Caco-2 (cell line): ENCODE data around the gene HCN3. TPM values are rescaled to one million over a fixed set of nuclear protein-coding genes. Genes with fewer than 3 reads are reported as not detected.
A peak's percentile ranks its signal among the peaks of the same experiment; 100 is the strongest.

Experiments
- BruUV-seq: library from RNA; stranded (reverse); fragments of 400-500 nt; replicated peaks from 2 replicates; lab custom pipeline; 2021; lab: Mats Ljungman, UMichigan
- CTCF ChIA-PET: fragments of 300-600 bp; sonication (Branson Sonifier 250); formaldehyde crosslinking; loops from one replicate; lab custom pipeline; 2022; ENCODE audit warnings: antibody characterized with exemption; lab: Charles Lee
- POLR2A ChIA-PET: fragments of 300-600 bp; sonication (Branson Sonifier 250); formaldehyde crosslinking; loops from one replicate; lab custom pipeline; 2022; ENCODE audit warnings: antibody characterized with exemption; lab: Charles Lee
- DNase-seq, 2 experiments: peaks; one replicate each; pipeline versions ENCODE4 v3.0.0 to v3.0.0-alpha.2; 2020 to 2022
- H3K27me3 ChIP-seq: replicated peaks from 2 replicates; pipeline ENCODE4 v1.6.0; 2011; ENCODE audit warnings: low read length; ENCODE audit not compliant: control insufficient read depth, insufficient read depth
- H3K36me3 ChIP-seq: 2 replicates; pipeline ENCODE4 v1.5.1; 2011; ENCODE audit warnings: low read length; ENCODE audit not compliant: control insufficient read depth, insufficient read depth
- H3K4me1 ChIP-seq: fragments of 250-450 bp; sonication (Bioruptor Pico); 2 replicates; pipeline ENCODE4 v1.5.1; 2020; ENCODE audit warnings: mild to moderate bottlenecking
- H3K4me3 ChIP-seq: 2 replicates; pipeline ENCODE4 v1.5.1; 2011; ENCODE audit warnings: low read depth, mild to moderate bottlenecking, control low read depth, low read length
- H3K9me3 ChIP-seq: fragments of 250-450 bp; sonication (Bioruptor Pico); 2 replicates; pipeline ENCODE4 v1.5.1; 2020; ENCODE audit warnings: mild to moderate bottlenecking, moderate library complexity
- H3K27ac Mint-ChIP-seq: one replicate; pipeline ENCODE4 v1.8.0; 2022; ENCODE audit warnings: mixed read lengths; ENCODE audit not compliant: unreplicated experiment
- H3K27me3 Mint-ChIP-seq: one replicate; pipeline ENCODE4 v1.8.0; 2022; ENCODE audit warnings: mixed read lengths; ENCODE audit not compliant: insufficient read depth, unreplicated experiment
- H3K36me3 Mint-ChIP-seq: one replicate; pipeline ENCODE4 v1.8.0; 2022; ENCODE audit warnings: mild to moderate bottlenecking, mixed read lengths; ENCODE audit not compliant: insufficient read depth, unreplicated experiment
- H3K4me1 Mint-ChIP-seq: one replicate; pipeline ENCODE4 v1.8.0; 2022; ENCODE audit warnings: low read depth, mixed read lengths; ENCODE audit not compliant: unreplicated experiment
- H3K4me3 Mint-ChIP-seq: one replicate; pipeline ENCODE4 v1.8.0; 2022; ENCODE audit warnings: mild to moderate bottlenecking, moderate library complexity, mixed read lengths; ENCODE audit not compliant: unreplicated experiment
- H3K9me3 Mint-ChIP-seq: one replicate; pipeline ENCODE4 v1.8.0; 2022; ENCODE audit warnings: mixed read lengths; ENCODE audit not compliant: unreplicated experiment
- CTCF ChIP-seq, 2 experiments: fragments of 200-600 bp in 1 of 2; IDR thresholded peaks; 1 replicate in 1 of 2; 2 replicates in 1 of 2; pipeline versions ENCODE4 v1.5.1 to v1.8.0; 2011 to 2022; ENCODE audit warnings: antibody characterized with exemption in 1 of 2, control low read depth in 1 of 2, inconsistent platforms in 1 of 2, low read depth in 1 of 2, low read length in 1 of 2, mild to moderate bottlenecking in 1 of 2, moderate library complexity in 1 of 2; ENCODE audit not compliant: insufficient read depth in 1 of 2, severe bottlenecking in 1 of 2, unreplicated experiment in 1 of 2
- intact Hi-C: fragments of 100-400 bp; cut with micrococcal nuclease; formaldehyde crosslinking; loops from one replicate; pipeline ENCODE4 v1.10.0; 2022; ENCODE audit not compliant: unreplicated experiment
- total RNA-seq: library from RNA; stranded (reverse); gene quantifications from 2 replicates; pipeline ENCODE4 v1.2.3, GENCODE V29; 2022

HCN3 gene
- total RNA-seq, 1 experiment from 2014 or later, result 8.8 TPM

DNA sequence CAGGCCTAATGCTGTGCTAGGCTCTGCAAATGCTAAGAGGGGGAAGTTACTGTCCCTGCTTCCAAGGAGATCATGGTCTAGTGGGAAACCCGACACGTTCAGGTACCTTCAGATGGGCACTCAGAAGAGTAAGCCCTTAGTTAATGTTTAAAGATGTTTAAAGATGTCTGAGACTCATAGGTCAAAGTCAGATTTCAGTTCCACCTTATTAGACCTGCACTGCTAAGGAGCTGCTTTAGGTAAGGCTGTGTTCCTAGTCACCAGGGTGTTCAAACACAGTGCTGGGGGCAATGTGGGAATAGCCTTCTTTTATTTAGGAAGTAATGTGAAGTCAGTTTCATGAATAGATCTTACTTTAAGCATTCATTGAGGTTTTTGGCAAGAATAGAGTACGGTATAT lies 39.7 kb downstream of the HCN3 start:
- peaks cover 14% of the 10 kb centered on the region for H3K4me1 ChIP-seq
- no peak overlapping the region for H3K27ac Mint-ChIP-seq
- H3K36me3 Mint-ChIP-seq, result peaks cover 79% of the 10 kb centered on the region

GRCh38 chr1:155318082-155318481 lies 40.8 kb downstream of the HCN3 start:
- intact Hi-C loops, result no loop called here
- H3K4me3 ChIP-seq, result no peak overlapping the region
- H3K9me3 ChIP-seq, result no peaks in the 10 kb centered on the region
- Mint-ChIP-seq H3K4me1 (peaks cover 7% of the 10 kb centered on the region), H3K4me3 (no peak overlapping the region), H3K36me3 (peaks cover 76% of the 10 kb centered on the region), H3K27me3 (no peaks in the 10 kb centered on the region), H3K9me3 (no peaks in the 10 kb centered on the region), H3K27ac (no peak overlapping the region)
- ChIA-PET POLR2A (no interaction called here), CTCF (no interaction called here)
- DNase-seq, result no peak
- no peaks in the 10 kb centered on the region for H3K27me3 ChIP-seq
- peaks cover 5% of the 10 kb centered on the region for H3K36me3 ChIP-seq
- no TSS peak for BruUV-seq
- peaks cover 20% of the 10 kb centered on the region for H3K4me1 ChIP-seq
- TF ChIP-seq CTCF (IDR thresholded peaks at IDR 0.05; ENCODE audit: insufficient read depth in 1 of 2, low read depth in 1 of 2, low read length in 1 of 2, severe bottlenecking in 1 of 2, unreplicated experiment in 1 of 2), result no peak

More for the DNA sequence above, 39.7 kb downstream of the HCN3 start:
- no peak for DNase-seq
- Histone ChIP-seq H3K36me3 (peaks cover 9% of the 10 kb centered on the region), H3K4me3 (no peak overlapping the region), H3K9me3 (no peaks in the 10 kb centered on the region), H3K27me3 (no peaks in the 10 kb centered on the region)
- Mint-ChIP-seq H3K9me3 (no peaks in the 10 kb centered on the region), H3K4me1 (peaks cover 7% of the 10 kb centered on the region), H3K4me3 (no peak overlapping the region), H3K27me3 (no peaks in the 10 kb centered on the region)
- POLR2A ChIA-PET, result interaction anchor here (0.6 to 1.1 kb wide), 2 partner anchors 8 to 417 kb away, joined by 3 read pairs; partner anchors contain the start of gene FDPS
- BruUV-seq, result no TSS peak
- CTCF ChIA-PET, result interaction anchor here (0.6 to 1.3 kb wide), 4 partner anchors 40 to 125 kb away, joined by 4 to 6 read pairs (median 5); partner anchors contain the start of genes CLK2 and HCN3
- intact Hi-C loops, result no loop called here
- no peak for TF ChIP-seq CTCF (IDR thresholded peaks at IDR 0.05; ENCODE audit: insufficient read depth in 1 of 2, low read depth in 1 of 2, low read length in 1 of 2, severe bottlenecking in 1 of 2, unreplicated experiment in 1 of 2)

DNA sequence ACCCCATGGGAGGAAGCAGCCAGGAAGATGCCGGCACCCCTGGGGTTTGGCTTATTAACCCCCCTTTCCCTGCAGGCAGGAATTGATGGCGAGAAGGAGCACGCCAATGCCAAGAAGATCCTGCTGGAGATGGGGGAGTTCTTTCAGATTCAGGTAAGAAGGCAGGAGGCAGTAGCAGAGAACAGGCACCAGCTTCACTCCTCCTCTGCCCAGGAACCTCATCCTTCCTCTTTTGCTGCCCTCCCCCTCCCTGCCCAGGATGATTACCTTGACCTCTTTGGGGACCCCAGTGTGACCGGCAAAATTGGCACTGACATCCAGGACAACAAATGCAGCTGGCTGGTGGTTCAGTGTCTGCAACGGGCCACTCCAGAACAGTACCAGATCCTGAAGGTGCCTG lies 42.3 kb downstream of the HCN3 start:
- Mint-ChIP-seq H3K4me3 (no peak overlapping the region), H3K27ac (peak overlapping the region; percentile 13), H3K36me3 (peaks cover 72% of the 10 kb centered on the region), H3K4me1 (peaks cover 7% of the 10 kb centered on the region), H3K9me3 (no peaks in the 10 kb centered on the region), H3K27me3 (no peaks in the 10 kb centered on the region)
- no peak overlapping the region for H3K4me3 ChIP-seq
- TF ChIP-seq CTCF (IDR thresholded peaks at IDR 0.05; ENCODE audit: insufficient read depth in 1 of 2, low read depth in 1 of 2, low read length in 1 of 2, severe bottlenecking in 1 of 2, unreplicated experiment in 1 of 2), result no peak
- H3K4me1 ChIP-seq, result peaks cover 20% of the 10 kb centered on the region
- no TSS peak for BruUV-seq
- peaks cover 4% of the 10 kb centered on the region for H3K36me3 ChIP-seq
- ChIA-PET POLR2A (no interaction called here), CTCF (no interaction called here)
- no peaks in the 10 kb centered on the region for H3K27me3 ChIP-seq
- intact Hi-C loops, result no loop called here
- no peaks in the 10 kb centered on the region for H3K9me3 ChIP-seq
- DNase-seq, result no peak
